HFF-Myc (cell line): ENCODE measurements around the gene ZNF410.

Source experiments
- DNase-seq: peaks from one replicate; pipeline ENCODE4 v3.0.0-alpha.2; 2011; ENCODE audit warnings: low read depth; ENCODE audit errors: extremely low read depth
- H3K4me3 ChIP-seq: replicated peaks from 2 replicates; pipeline ENCODE4 v1.5.1; 2011; ENCODE audit warnings: low read depth, mild to moderate bottlenecking, control low read depth, low read length
- TF ChIP-seq, protein P1 (sequence below): IDR thresholded peaks from 2 replicates; pipeline ENCODE4 v1.5.1; 2012; ENCODE audit warnings: mild to moderate bottlenecking, low read depth, low read length, control low read depth; ENCODE audit errors: missing control alignments

Gene ZNF410

DNA sequence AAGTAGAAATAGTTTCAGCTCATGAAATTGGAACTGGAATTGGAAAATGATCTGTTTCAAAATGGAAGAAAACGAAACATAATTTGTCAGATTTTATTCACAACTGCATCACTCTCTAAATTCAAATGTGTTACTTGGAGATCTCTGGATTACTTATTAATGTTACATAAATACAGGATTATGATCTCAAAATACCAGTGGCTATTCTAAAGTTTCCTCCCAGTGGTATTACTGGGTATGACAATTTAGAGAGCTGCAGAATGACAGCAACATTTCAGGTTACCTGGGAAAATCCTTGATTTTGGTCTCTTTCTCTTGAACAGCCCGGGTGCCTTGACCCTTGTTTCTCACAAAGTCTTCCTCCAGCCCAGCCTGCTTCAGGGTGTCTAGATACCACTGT lies 49.0 kb downstream of the ZNF410 start:
- DNase-seq: no peak
- TF ChIP-seq, protein P1, sequence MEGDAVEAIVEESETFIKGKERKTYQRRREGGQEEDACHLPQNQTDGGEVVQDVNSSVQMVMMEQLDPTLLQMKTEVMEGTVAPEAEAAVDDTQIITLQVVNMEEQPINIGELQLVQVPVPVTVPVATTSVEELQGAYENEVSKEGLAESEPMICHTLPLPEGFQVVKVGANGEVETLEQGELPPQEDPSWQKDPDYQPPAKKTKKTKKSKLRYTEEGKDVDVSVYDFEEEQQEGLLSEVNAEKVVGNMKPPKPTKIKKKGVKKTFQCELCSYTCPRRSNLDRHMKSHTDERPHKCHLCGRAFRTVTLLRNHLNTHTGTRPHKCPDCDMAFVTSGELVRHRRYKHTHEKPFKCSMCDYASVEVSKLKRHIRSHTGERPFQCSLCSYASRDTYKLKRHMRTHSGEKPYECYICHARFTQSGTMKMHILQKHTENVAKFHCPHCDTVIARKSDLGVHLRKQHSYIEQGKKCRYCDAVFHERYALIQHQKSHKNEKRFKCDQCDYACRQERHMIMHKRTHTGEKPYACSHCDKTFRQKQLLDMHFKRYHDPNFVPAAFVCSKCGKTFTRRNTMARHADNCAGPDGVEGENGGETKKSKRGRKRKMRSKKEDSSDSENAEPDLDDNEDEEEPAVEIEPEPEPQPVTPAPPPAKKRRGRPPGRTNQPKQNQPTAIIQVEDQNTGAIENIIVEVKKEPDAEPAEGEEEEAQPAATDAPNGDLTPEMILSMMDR: peak; percentile 7
- no peak overlapping the region for H3K4me3 ChIP-seq

DNA sequence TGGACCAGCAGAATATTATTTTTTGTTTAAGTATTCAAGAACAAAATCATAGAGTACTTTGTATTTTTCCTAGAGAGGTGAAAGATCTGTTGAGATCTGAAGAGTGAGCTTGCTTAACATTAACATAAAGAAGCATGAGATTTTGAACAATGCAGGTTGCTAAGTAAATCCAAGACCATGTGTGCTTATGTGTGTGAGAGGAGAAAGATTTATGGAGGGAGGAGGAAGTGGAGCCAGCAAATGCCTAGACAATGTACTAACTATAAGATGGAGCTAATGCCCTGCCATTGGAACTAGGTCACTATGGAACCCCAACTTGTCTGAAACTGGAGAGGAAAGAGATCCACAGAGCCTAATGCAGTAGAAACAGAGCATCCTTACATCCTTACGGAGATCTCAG lies 49.9 kb downstream of the ZNF410 start:
- DNase-seq: no peak

DNA sequence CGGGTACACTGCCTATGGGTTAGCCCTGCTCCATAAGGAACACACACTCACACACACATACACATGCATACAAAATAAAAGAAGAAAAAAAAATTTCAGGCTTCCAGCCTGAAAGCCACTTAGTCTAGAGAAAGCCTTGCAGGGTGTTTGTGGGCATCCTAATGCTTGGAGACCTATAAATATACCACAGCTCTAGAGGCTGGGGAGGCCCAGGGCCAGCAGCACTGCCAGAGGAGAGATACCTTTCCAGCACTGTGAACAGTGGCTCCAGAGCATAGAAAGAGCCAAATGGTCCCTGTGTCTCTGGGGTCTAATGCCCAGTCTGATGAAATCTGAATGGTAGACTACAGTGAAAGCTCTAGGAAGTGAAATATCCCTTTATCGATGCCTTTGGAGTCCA lies 50.4 kb downstream of the ZNF410 start:
- DNase-seq: no peak
- no peak overlapping the region for H3K4me3 ChIP-seq
- TF ChIP-seq, protein P1: no peak

More for the DNA sequence above, 49.9 kb downstream of the ZNF410 start:
- TF ChIP-seq, protein P1: no peak
- no peak overlapping the region for H3K4me3 ChIP-seq

GRCh38 chr14:73942180-73942579 lies 55.5 kb downstream of the ZNF410 start:
- no peak for DNase-seq
- TF ChIP-seq, protein P1: no peak

GRCh38 chr14:73943083-73943482 lies 56.4 kb downstream of the ZNF410 start:
- no peak overlapping the region for H3K4me3 ChIP-seq
- TF ChIP-seq, protein P1: no peak
- no peak for DNase-seq

More at GRCh38 chr14:73942180-73942579, 55.5 kb downstream of the ZNF410 start:
- no peak overlapping the region for H3K4me3 ChIP-seq

GRCh38 chr14:73944432-73945158 lies 57.9 kb downstream of the ZNF410 start:
- DNase-seq: no peak
- no peak overlapping the region for H3K4me3 ChIP-seq
- TF ChIP-seq, protein P1: no peak
